GM19395 (cell line): ENCODE data around the gene EML1.

Experiments
- ATAC-seq: cut with Tn5 transposase; IDR thresholded peaks from one replicate; pipeline ENCODE4 v1.9.1; 2021; ENCODE audit warnings: mild to moderate bottlenecking, moderate library complexity; ENCODE audit not compliant: unreplicated experiment

Gene EML1

DNA sequence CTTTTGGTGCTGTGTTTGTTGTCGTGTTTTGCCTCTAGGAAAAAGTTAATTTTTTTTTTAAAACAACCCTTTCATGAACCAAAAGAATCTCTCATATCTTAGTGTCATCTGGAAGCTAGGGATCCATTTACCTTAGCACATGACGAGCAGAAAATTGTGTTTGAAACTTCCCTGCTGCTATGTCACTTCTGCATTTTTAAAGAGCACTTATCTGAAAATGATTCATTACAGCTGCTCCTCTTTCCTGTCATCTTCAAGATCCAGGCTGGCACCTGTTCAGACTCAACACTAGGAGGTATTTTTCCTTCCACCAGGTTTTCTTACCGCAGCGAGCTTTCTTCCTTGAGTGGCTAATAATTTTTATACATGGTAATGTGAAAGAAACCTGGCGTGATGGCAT is 67.0 kb downstream of the EML1 start:
- ATAC-seq, result no peak

DNA sequence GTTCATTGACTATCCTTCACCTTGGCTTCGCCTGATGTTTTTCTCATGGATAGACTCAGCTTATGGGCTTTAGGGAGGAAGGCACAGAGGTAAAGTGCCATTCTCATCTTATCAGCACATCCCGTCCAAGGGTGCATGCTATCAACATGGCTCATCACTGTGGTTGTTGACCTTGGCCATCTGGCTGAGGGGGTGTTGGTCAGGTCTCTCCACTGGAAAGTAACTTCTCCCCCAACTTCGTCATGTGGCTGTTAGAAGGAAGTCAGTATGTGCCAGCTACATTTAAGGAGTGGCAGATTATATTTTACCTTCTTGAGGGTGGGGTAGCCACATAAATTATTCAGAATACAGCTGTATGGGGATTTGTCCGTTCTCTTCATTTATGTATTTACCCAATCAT is 68.9 kb downstream of the EML1 start:
- ATAC-seq, result no peak

- no peak for ATAC-seq
These were observed 69.8 kb downstream of the EML1 start for GRCh38 chr14:99863059-99863458.

- ATAC-seq, result no peak
These were observed 72.2 kb downstream of the EML1 start for GRCh38 chr14:99865408-99865807.

- no peak for ATAC-seq
These were observed 77.4 kb downstream of the EML1 start for GRCh38 chr14:99870617-99871016.

DNA sequence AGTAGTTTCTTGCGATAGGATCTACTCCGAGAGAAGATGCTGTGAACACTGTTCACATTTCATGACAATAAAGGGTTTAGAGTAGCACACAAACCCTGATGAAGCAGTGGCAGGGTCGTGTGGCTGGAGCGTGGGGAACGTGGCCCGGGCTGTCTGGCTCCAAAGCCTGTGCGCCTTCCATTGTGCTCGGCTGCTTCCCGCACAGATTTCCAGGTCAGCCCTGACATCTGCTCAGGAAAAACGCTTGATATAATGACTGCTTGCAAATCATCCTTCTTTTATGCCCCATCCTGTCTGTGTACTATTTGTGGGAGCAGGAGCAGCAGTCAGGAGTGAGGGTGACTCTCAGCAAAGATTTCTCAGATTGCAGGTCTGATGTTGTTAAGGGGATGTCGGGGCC is 78.6 kb downstream of the EML1 start:
- no peak for ATAC-seq

DNA sequence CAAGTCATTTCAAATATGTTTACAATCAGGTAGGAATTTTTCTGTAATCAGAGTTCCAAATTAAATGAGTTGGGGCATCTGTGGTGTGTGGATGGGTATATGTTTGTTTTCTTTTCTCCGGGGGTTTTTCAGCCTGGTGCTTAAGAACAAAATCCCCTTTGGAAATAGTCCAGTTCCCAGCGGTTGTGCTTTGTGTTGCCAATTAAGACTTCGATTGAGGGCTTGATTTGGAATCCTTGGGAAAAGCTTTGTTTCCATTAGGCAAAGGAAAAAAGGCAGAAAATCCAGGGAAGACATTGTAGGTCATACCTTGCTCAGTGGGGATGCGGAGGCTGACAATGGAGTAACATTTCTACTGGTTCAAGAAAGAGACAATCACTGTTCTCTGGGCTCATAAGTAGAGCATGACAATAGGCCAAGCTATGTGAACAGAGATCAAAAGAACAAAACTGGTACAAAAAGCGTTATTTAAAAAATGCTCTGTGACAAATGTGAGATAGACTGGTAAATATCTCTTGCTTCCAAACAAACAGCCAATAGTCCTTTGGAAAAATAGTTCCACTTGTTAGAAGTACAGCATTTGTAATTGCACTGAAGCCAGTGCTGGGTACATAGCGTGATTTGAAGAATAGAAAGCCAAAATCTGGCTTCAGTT is 79.7 kb downstream of the EML1 start:
- ATAC-seq, result no peak

DNA sequence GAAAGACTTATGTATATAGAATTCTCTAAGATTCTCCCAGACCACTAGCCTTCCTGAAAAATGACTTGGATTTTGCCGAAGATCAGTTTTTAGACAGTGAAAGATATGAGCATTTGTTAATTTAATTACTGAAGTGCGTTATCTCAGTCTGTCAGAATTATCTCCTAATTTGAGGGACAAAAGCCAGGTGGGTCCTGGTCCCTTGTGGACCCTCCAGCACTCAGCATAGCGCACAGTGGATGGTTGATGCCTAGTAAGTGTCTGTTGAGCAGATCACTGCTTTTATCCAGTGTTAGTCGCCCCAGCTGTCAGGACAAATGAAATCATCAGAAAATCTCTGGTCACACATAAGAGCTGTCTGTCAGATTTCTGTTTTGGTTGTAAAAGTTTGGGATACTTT is 80.4 kb downstream of the EML1 start:
- ATAC-seq, result no peak

DNA sequence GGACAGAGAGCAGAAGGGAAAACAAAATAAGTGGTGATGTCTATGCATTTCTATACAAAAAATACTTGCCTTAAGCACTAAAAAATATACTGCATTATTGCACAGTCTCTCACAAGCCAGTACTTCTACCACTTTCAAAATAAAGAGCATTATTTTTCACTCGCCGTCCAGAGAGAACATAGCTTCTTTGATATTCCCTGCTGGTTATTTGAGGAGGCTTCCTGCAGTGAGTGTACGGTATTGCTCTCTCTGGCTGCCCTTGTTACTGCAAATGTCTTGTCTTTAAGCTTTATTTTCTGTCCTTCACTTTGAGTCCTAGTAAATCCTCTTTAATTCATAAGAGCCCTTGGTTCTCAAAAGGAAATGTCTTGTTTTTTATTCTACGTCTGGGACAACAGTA is 81.1 kb downstream of the EML1 start:
- ATAC-seq, result no peak

DNA sequence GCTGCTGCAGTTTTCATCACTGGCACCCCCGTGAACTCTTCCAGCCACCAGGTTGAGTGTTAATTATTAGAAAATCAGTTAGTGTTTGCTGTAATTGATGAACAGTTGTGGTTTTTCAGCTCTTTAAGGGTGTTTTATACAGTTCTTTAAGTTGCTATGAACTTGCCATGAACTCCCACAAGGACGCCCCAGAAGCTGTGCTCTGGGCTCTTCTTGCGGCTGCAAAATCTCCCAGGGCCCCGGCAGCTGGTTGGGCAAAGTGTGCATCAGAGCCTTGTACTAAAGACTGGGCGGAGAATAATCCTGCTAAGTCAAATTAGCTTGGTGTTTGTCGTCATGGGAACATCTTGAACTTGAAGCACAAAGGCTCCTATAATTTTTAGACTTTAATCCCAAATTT is 82.2 kb downstream of the EML1 start:
- no peak for ATAC-seq

DNA sequence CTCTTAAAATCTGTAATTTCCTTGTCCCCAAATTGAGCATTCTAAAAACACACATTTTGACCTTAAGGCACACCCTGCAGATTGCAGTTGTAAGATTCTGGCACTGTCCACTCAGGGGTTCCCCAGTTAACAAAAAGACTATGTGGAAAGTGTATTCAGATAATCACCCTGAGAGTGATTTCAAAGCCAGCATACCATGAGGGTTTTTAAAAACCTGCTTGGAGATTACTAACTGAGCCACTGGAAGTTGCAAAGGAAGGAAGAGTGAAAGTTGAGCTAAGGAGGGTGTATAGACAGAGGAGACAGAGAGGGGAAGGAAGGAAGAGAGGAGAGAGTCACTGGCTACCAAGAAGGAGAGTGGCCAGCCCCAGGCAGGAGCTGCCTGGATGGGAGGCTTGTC is 82.6 kb downstream of the EML1 start:
- ATAC-seq, result no peak

DNA sequence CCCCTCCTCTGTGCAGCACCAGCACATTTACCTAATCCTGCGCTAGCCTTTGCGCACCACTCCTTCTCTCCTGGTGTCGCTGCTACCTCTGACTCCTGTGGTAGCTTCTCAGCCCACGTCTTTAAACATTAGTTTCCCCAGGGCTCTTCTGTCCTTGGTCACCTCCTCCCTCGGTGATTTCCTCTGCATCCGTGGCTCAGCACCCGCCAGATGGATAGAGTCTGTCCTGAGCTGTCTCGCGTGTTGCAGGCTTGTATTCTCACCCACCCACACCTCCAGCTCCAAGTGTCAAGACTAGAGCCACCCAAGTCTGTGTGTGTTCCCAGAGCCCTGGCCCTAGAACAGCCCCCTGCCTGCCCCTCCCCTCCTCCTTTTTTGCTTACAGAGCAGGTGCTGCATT is 83.2 kb downstream of the EML1 start:
- ATAC-seq, result no peak

DNA sequence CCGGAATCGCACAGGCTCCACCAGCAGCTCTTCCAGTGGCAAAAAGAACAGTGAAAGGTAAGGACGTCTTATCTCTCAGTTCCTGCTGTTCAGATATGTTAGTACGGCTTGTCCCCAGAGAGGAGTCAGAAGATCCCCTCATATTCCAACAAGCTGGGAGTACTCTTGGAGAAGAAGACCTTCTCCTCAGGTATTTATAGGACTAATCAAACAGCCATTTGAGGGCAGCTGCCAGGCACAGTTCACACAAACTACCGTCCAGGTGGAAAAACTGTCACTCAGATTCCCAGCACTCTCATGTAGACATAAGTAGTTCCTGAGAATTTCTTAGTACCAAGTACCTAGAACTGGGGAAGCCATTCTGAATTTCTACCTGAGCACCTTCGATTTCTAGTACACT is 85.3 kb downstream of the EML1 start:
- ATAC-seq, result no peak

GRCh38 chr14:99879401-99880295 is 86.4 kb downstream of the EML1 start:
- ATAC-seq, result no peak

GRCh38 chr14:99880651-99881420 is 87.6 kb downstream of the EML1 start:
- no peak for ATAC-seq

- no peak for ATAC-seq
These were observed 90.8 kb downstream of the EML1 start for GRCh38 chr14:99883866-99884650.

GRCh38 chr14:99884834-99885648 is 91.8 kb downstream of the EML1 start:
- peak; percentile 61 for ATAC-seq

- ATAC-seq, result no peak
These were observed 92.4 kb downstream of the EML1 start for GRCh38 chr14:99885649-99885958.

GRCh38 chr14:99887407-99887806 is 94.2 kb downstream of the EML1 start:
- ATAC-seq, result no peak

DNA sequence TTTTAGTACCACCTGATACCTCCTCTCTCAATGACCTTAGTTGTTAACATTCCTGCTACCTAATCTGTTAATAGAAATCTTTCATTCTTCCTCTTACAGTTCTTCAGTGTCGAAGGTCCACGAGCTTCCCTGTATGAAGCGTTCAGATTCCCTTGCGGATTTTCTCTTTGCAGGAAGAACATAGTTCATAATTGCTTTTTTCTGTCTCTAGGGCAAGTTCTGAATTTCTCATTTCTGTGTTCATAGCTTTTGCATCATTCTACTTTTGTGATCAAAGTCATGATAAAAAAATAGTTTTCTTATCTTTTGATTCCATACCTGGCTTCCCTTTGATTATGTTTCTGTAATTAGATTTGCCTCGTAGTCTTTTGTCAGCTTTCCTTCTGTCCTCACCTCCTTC is 94.9 kb downstream of the EML1 start:
- ATAC-seq, result no peak
